ENCODE data around the gene VCAM1.

The VCAM1 gene

GRCh38 chr1:100713626-100714025, 5.9 kb upstream of the VCAM1 start:
- no peak for TF ChIP-seq CTCF (IDR thresholded peaks at IDR 0.05; ENCODE audit: borderline replicate concordance, insufficient read depth, low read depth, low read length)
- no peak overlapping the region for H3K4me3 ChIP-seq (ENCODE audit: low read depth, low read length)

DNA sequence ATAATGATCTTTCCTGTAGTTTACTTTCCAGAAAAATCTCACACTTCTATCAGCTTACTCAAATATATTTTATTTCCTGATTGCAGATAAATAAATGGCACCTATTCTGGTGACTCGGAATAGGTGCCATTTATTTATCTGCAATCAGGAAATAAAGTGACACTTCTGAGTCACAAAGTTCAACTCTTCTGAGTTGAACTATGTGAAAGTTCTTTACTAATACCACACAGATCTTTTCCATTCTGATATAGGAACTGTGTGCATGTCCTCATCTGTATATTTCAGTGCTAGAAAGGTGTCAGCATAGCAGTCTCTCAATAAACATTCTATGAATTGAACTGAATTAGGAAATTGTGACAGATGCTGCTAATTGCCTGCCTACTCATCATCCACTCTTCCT, 4.9 kb upstream of the VCAM1 start:
- no peak for TF ChIP-seq CTCF (IDR thresholded peaks at IDR 0.05; ENCODE audit: borderline replicate concordance, insufficient read depth, low read depth, low read length)
- no peak overlapping the region for H3K4me3 ChIP-seq (ENCODE audit: low read depth, low read length)

DNA sequence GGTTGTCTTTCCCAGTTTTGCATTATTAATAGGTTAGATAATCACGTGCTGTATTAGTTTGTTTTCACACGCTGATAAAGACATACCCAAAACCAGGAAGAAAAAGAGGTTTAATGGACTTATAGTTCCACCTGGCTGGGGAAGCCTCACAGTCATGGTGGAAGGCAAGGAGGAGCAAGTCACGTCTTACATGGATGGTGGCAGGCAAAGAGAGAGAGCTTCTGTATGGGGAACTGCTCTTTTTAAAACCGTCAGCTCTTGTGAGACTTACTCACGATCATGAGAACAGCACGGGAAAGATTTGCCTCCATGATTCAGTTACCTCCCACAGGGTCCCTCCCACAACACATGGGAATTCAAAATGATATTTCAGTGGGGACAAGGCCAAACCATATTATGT, 2.3 kb upstream of the VCAM1 start:
- H3K4me3 ChIP-seq (ENCODE audit: low read depth, low read length): no peak overlapping the region
- no peak for TF ChIP-seq CTCF (IDR thresholded peaks at IDR 0.05; ENCODE audit: borderline replicate concordance, insufficient read depth, low read depth, low read length)

DNA sequence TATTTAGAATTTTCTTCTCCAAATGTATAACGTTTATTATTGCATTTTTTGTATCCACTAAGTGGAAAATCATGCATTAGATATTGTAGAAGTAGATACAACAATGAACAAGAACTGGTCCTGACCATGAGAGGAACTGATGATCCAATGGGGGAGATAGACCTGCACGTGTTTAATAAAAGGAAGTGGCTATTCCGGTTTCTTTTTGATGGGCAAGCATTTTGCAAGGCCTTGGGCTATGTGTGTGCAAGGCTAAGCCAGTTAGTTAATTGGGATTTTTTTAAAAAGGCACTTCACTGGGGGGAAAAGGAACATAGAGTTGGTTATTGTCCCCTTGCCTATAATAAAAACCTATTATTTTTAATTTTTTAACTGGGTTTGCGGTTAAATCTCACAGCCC, 961 bp upstream of the VCAM1 start:
- no peak for TF ChIP-seq CTCF (IDR thresholded peaks at IDR 0.05; ENCODE audit: borderline replicate concordance, insufficient read depth, low read depth, low read length)

DNA sequence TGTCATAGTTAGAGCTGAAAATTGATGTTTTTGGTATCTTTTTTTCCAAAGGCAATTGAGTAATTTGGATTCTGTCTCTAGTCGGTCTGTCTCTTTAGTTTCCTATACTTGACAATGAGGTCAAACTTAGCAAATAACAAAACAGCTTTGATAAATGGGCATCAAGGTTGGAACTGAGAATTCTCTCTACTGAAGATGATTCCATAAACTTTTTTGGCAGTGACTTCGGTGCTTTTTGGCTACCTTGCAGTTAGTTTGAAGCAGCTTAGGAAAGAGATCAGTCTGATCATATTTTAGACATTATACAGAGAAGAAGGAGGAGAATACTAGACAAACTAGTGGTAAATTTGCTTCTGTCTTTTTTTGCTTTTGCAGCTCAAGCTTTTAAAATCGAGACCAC, 559 bp downstream of the VCAM1 start:
- no peak for TF ChIP-seq CTCF (IDR thresholded peaks at IDR 0.05; ENCODE audit: borderline replicate concordance, insufficient read depth, low read depth, low read length)
- no peak overlapping the region for H3K4me3 ChIP-seq (ENCODE audit: low read depth, low read length)

More for the DNA sequence above, 961 bp upstream of the VCAM1 start:
- no peak overlapping the region for H3K4me3 ChIP-seq (ENCODE audit: low read depth, low read length)

DNA sequence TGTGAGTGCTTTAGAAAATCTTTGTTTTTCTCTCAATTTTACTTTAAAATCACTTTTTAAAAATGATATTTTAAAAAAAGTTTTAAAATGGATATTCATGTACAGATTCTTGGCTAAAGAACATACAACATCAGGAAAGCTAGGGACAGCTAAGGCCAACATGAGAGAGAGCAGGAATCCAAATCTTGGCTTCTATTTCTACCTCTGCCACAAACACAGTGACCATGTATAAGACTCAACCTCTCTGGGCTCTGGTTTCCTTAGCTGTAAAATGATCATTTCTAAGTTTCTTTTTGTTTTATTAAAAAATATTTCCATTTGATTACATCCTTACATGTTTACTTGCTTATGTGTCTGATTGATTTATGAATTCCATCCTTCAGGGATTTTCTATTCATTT, 1.2 kb downstream of the VCAM1 start:
- no peak for TF ChIP-seq CTCF (IDR thresholded peaks at IDR 0.05; ENCODE audit: borderline replicate concordance, insufficient read depth, low read depth, low read length)
- no peak overlapping the region for H3K4me3 ChIP-seq (ENCODE audit: low read depth, low read length)

DNA sequence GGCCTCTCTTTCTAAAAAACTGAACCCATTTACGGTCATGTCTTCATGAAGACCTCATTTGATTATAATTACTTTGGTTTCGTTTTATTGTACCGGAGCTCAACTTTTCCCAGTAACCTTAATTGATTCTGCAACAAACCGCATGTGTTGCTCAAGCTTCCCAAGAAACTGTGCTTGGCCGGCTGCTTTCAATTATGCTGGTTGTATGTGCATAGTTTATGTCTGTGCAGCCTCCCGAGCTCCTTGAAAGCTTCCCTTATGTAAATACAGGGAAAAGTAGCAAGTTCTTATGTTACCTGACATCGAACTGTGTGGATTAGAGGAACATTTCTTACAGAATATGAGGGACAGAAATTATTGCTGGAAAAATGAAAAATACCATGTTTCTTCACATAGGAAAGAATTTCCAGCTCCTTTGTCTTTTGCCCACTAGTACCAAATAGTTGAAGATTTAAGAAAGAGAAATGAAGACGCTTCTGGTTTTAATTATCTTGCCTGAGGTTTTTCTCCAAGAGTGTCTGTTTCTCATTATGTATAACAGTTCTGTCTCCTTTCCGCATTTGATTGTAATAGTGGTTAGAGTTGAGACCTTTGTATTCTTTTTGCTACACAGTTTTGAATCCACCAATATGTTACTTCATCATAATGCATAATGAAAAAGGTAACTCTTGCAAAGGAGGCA, 2.1 kb downstream of the VCAM1 start:
- H3K4me3 ChIP-seq (ENCODE audit: low read depth, low read length): no peak overlapping the region
- TF ChIP-seq CTCF (IDR thresholded peaks at IDR 0.05; ENCODE audit: borderline replicate concordance, insufficient read depth, low read depth, low read length): no peak

Measured in GM12875 (cell line).